Kidney (tissue), 14 donors: ENCODE measurements around the gene PPRC1. TPM values are rescaled to one million over a fixed set of nuclear protein-coding genes. Genes with fewer than 3 reads are reported as not detected.

ENCODE experiments used
- DNase-seq, 5 donors: peaks; one replicate each; pipeline ENCODE4 v3.0.0-alpha.2; 2013 to 2020
- FAIRE-seq: peaks from 2 replicates; lab custom pipeline; 2012; peaks lifted over from hg19 to GRCh38; lab: Jason Lieb, UNC
- H3K27ac ChIP-seq, 2 donors: one replicate each; pipeline ENCODE4 v1.7.0; 2013; ENCODE audit warnings: low read depth in 2 of 2, low read length in 2 of 2, inconsistent platforms in 1 of 2
- H3K27me3 ChIP-seq: one replicate; pipeline ENCODE4 v1.7.1; 2013; ENCODE audit warnings: low read length, inconsistent platforms; ENCODE audit not compliant: control insufficient read depth, insufficient read depth
- H3K36me3 ChIP-seq, 3 donors: one replicate each; pipeline versions ENCODE4 v1.7.0 to v1.7.1; 2013; ENCODE audit warnings: low read length in 3 of 3, control low read depth in 1 of 3, inconsistent platforms in 1 of 3; ENCODE audit not compliant: insufficient read depth in 3 of 3, control insufficient read depth in 2 of 3
- H3K4me1 ChIP-seq, 3 donors: one replicate each; pipeline versions ENCODE4 v1.7.0 to v1.7.1; 2013; ENCODE audit warnings: low read length in 3 of 3, inconsistent platforms in 1 of 3, low read depth in 1 of 3; ENCODE audit not compliant: control insufficient read depth in 2 of 3, insufficient read depth in 2 of 3
- H3K4me3 ChIP-seq, 3 donors: one replicate each; pipeline versions ENCODE4 v1.7.0 to v1.8.1; 2013; ENCODE audit warnings: low read length in 3 of 3, control low read depth in 1 of 3, inconsistent platforms in 1 of 3
- H3K9ac ChIP-seq, 3 donors: one replicate each; pipeline versions ENCODE4 v1.7.0 to v1.7.1; 2013; ENCODE audit warnings: low read length in 3 of 3, control low read depth in 1 of 3, inconsistent platforms in 1 of 3
- H3K9me3 ChIP-seq, 3 donors: one replicate each; pipeline versions ENCODE4 v1.7.0 to v1.7.1; 2013; ENCODE audit warnings: low read length in 3 of 3, control low read depth in 1 of 3, inconsistent platforms in 1 of 3; ENCODE audit not compliant: control insufficient read depth in 2 of 3, insufficient read depth in 1 of 3
- intact Hi-C: fragments of 100-400 bp; cut with DNase I; formaldehyde crosslinking; loops from one replicate; pipeline ENCODE4 v1.11.1; 2022
- polyA plus RNA-seq: library from polyadenylated mRNA; stranded (reverse); fragments of 350-450 nt; fragmentation: Illumina TruSeq; extraction: RNeasy Lipid Tissue Mini Kit (QIAGEN cat#74804); gene quantifications from one replicate; pipeline ENCODE4 v1.2.3, GENCODE V29; 2014; ENCODE audit warnings: low read depth, low replicate concordance; ENCODE audit not compliant: insufficient read depth
- total RNA-seq: library from RNA; stranded (reverse); fragmentation: NEBNext Ultra II Directional; extraction: Animal tissue kit (Norgen Biotek cat#: 25700); gene quantifications from one replicate; pipeline ENCODE4 v1.2.1, GENCODE V29; 2021
- TF ChIP-seq, protein P1 (sequence below): IDR thresholded peaks from 3 replicates; pipeline ENCODE4 v1.5.1; 2012; ENCODE audit warnings: mild to moderate bottlenecking, moderate library complexity, borderline replicate concordance; ENCODE audit not compliant: insufficient read depth; ENCODE audit errors: extremely low read depth
- donor health status: control.
- donor health status: control.
- donor health status: control.
- donor health status: control.
- donor health status: control.
- donor health status: DM: yes; HTN: yes; CAD: no.
- donor health status: Normal renal cell carcinoma (clear cell type).

PPRC1 gene
- total and polyA plus RNA-seq, 2 donors from 2014 or later, result 8.7 to 32.1 TPM

DNA sequence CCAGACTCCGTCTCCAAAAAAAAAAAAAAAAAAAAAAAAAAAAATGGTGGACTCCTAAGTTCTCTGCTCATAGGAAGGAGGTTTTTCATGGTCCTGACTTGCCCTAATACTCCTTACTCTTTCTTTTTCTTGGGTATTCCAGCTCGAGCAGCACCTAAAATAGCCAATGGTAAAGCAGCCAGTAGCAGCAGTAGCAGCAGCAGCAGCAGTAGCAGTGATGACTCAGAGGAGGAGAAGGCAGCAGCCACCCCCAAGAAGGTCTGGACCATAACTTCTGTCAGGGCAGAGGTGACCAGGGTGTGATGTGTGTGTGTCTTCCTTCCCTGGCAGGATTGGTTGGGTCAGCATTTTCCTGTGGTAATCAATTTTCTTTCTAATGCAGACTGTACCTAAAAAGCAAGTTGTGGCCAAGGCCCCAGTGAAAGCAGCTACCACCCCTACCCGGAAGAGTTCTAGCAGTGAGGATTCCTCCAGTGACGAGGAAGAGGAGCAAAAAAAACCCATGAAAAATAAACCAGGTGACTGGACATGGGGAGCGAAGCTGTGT lies 26.3 kb downstream of the PPRC1 start:
- intact Hi-C loops, result no loop called here
- H3K36me3 ChIP-seq, result peaks cover 20 to 48% (median 48%) of the 10 kb centered on the region in 3 donors
- H3K27me3 ChIP-seq, result no peaks in the 10 kb centered on the region
- H3K4me3 ChIP-seq, result no peak overlapping the region
- H3K4me1 ChIP-seq, result no peaks in the 10 kb centered on the region
- H3K9me3 ChIP-seq, result no peaks in the 10 kb centered on the region
- H3K27ac ChIP-seq, result no peak overlapping the region
- TF ChIP-seq, protein P1, sequence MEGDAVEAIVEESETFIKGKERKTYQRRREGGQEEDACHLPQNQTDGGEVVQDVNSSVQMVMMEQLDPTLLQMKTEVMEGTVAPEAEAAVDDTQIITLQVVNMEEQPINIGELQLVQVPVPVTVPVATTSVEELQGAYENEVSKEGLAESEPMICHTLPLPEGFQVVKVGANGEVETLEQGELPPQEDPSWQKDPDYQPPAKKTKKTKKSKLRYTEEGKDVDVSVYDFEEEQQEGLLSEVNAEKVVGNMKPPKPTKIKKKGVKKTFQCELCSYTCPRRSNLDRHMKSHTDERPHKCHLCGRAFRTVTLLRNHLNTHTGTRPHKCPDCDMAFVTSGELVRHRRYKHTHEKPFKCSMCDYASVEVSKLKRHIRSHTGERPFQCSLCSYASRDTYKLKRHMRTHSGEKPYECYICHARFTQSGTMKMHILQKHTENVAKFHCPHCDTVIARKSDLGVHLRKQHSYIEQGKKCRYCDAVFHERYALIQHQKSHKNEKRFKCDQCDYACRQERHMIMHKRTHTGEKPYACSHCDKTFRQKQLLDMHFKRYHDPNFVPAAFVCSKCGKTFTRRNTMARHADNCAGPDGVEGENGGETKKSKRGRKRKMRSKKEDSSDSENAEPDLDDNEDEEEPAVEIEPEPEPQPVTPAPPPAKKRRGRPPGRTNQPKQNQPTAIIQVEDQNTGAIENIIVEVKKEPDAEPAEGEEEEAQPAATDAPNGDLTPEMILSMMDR, result no peak
- no peak for FAIRE-seq
- no peak for DNase-seq
- H3K9ac ChIP-seq, result no peak overlapping the region

GRCh38 chr10:102159831-102160230 lies 27.0 kb downstream of the PPRC1 start:
- H3K9ac ChIP-seq, result no peak overlapping the region
- H3K4me1 ChIP-seq, result no peaks in the 10 kb centered on the region
- H3K9me3 ChIP-seq, result no peaks in the 10 kb centered on the region
- no peaks in the 10 kb centered on the region for H3K27me3 ChIP-seq
- intact Hi-C loops, result no loop called here
- no peak for DNase-seq
- H3K27ac ChIP-seq, result no peak overlapping the region
- H3K4me3 ChIP-seq, result no peak overlapping the region
- FAIRE-seq, result no peak
- TF ChIP-seq, protein P1, result no peak
- H3K36me3 ChIP-seq, result peaks cover 20 to 48% (median 46%) of the 10 kb centered on the region in 3 donors

GRCh38 chr10:102163342-102163989 lies 30.6 kb downstream of the PPRC1 start:
- Histone ChIP-seq H3K9me3 (no peaks in the 10 kb centered on the region), H3K27me3 (no peaks in the 10 kb centered on the region), H3K27ac (no peak overlapping the region), H3K9ac (no peak overlapping the region), H3K36me3 (peaks cover 16 to 37% (median 33%) of the 10 kb centered on the region in 3 donors), H3K4me1 (no peaks in the 10 kb centered on the region), H3K4me3 (no peak overlapping the region)
- TF ChIP-seq, protein P1, result no peak
- DNase-seq (no peak), FAIRE-seq (no peak)
- intact Hi-C loops, result no loop called here
